ENCODE data around the gene TCF4. TPM values are rescaled to one million over a fixed set of nuclear protein-coding genes. Genes with fewer than 3 reads are reported as not detected.

TCF4 gene
- total RNA-seq, 4 donors from 2014 or later, result 114 to 190 (median 132) TPM

GRCh38 chr18:55240978-55241377, 347.0 kb downstream of the TCF4 start:
- Histone ChIP-seq H3K36me3 (no peaks in the 10 kb centered on the region), H3K9me3 (no peaks in the 10 kb centered on the region), H3K4me3 (replicated peaks in 1 of 3) (no peak overlapping the region), H3K27ac (peak overlapping the region in 1 of 3 donors; percentile 14), H3K4me1 (peaks cover 17 to 27% of the 10 kb centered on the region in 2 donors), H3K27me3 (no peaks in the 10 kb centered on the region)
- TF ChIP-seq CTCF (IDR thresholded peaks at IDR 0.05) (no peak), POLR2A (IDR thresholded peaks at IDR 0.05) (no peak)
- intact Hi-C loops (cut with DNase I), result no loop called here
- 81 to 87% methylated on average over 5 of the region's 5 CpGs for WGBS, 2 donors
- no peak for DNase-seq

GRCh38 chr18:55239740-55240139, 348.3 kb downstream of the TCF4 start:
- TF ChIP-seq CTCF (IDR thresholded peaks at IDR 0.05) (no peak), POLR2A (IDR thresholded peaks at IDR 0.05) (no peak)
- peaks cover 15 to 20% of the 10 kb centered on the region in 2 donors for H3K4me1 ChIP-seq
- intact Hi-C loops (cut with DNase I), result loop anchor here (10.0 kb wide), 2 partner anchors 165 to 1335 kb away; no protein-coding TSS in a partner anchor
- no peak overlapping the region for H3K4me3 ChIP-seq (replicated peaks in 1 of 3)
- no peaks in the 10 kb centered on the region for H3K27me3 ChIP-seq
- no peak for DNase-seq
- no peaks in the 10 kb centered on the region for H3K9me3 ChIP-seq
- no peaks in the 10 kb centered on the region for H3K36me3 ChIP-seq
- H3K27ac ChIP-seq, result no peak overlapping the region

GRCh38 chr18:55237660-55238059, 350.3 kb downstream of the TCF4 start:
- Histone ChIP-seq H3K9me3 (no peaks in the 10 kb centered on the region), H3K36me3 (peaks cover 0 to 6% of the 10 kb centered on the region in 2 donors), H3K27ac (no peak overlapping the region), H3K4me1 (peaks cover 0 to 5% of the 10 kb centered on the region in 2 donors), H3K27me3 (no peaks in the 10 kb centered on the region), H3K4me3 (replicated peaks in 1 of 3) (no peak overlapping the region)
- intact Hi-C loops (cut with DNase I), result loop anchor here (10.0 kb wide), 2 partner anchors 167 to 1337 kb away; no protein-coding TSS in a partner anchor
- TF ChIP-seq POLR2A (IDR thresholded peaks at IDR 0.05), result no peak
- no peak for TF ChIP-seq CTCF (IDR thresholded peaks at IDR 0.05)
- no peak for DNase-seq
- WGBS, 2 donors, result 92 to 94% methylated on average over 3 of the region's 3 CpGs

- intact Hi-C loops (cut with DNase I), result loop anchor here (10.0 kb wide), 2 partner anchors 168 to 1338 kb away; no protein-coding TSS in a partner anchor
Measured at GRCh38 chr18:55236150-55236931, 351.7 kb downstream of the TCF4 start.

More at GRCh38 chr18:55236150-55236931, 351.7 kb downstream of the TCF4 start:
- Histone ChIP-seq H3K27me3 (no peaks in the 10 kb centered on the region), H3K4me3 (replicated peaks in 1 of 3) (no peak overlapping the region), H3K36me3 (peaks cover 0 to 17% of the 10 kb centered on the region in 2 donors), H3K9me3 (no peaks in the 10 kb centered on the region), H3K27ac (no peak overlapping the region), H3K4me1 (peaks cover 0 to 5% of the 10 kb centered on the region in 2 donors)
- WGBS, 2 donors, result 75 to 84% methylated on average over 6 of the region's 6 CpGs
- TF ChIP-seq CTCF (IDR thresholded peaks at IDR 0.05), result no peak
- no peak for TF ChIP-seq POLR2A (IDR thresholded peaks at IDR 0.05)
- DNase-seq, result no peak
